ENCODE data around the gene COLEC12. TPM values are rescaled to one million over a fixed set of nuclear protein-coding genes. Genes with fewer than 3 reads are reported as not detected.
"Not testable (repeated sequence)": the region's sequence is repeated elsewhere in the genome, so short reads cannot be mapped to it uniquely, and the experiment has no call there.

The COLEC12 gene
- total RNA-seq, 6 experiments from 2014 or later, result 0.05 to 0.21 (median 0.15) TPM; not detected in 1

- Mint-ChIP-seq H3K4me3 (no peak overlapping the region), H3K9me3 (no peaks in the 10 kb centered on the region)
- DNase-seq, result no peak
Measured at GRCh38 chr18:297936-298335, 202.6 kb downstream of the COLEC12 start.

GRCh38 chr18:295756-296490, 204.6 kb downstream of the COLEC12 start:
- H3K4me1 Mint-ChIP-seq (ENCODE audit: low read depth), result no peaks in the 10 kb centered on the region
- TF ChIP-seq CTCF (IDR thresholded peaks at IDR 0.05), result no peak
- no peak overlapping the region for H3K27ac Mint-ChIP-seq
- no peak for DNase-seq
- H3K36me3 Mint-ChIP-seq (ENCODE audit: low read depth), result no peaks in the 10 kb centered on the region
- H3K27me3 Mint-ChIP-seq (ENCODE audit: insufficient read depth), result peaks cover 56% of the 10 kb centered on the region
- H3K4me3 Mint-ChIP-seq, result no peak overlapping the region
- H3K9me3 Mint-ChIP-seq, result no peaks in the 10 kb centered on the region

More at GRCh38 chr18:297936-298335, 202.6 kb downstream of the COLEC12 start:
- Mint-ChIP-seq H3K27me3 (ENCODE audit: insufficient read depth) (peaks cover 56% of the 10 kb centered on the region), H3K36me3 (ENCODE audit: low read depth) (no peaks in the 10 kb centered on the region), H3K4me1 (ENCODE audit: low read depth) (no peaks in the 10 kb centered on the region), H3K27ac (no peak overlapping the region)
- TF ChIP-seq CTCF (IDR thresholded peaks at IDR 0.05), result no peak

- H3K4me3 Mint-ChIP-seq, result no peak overlapping the region
- TF ChIP-seq CTCF (IDR thresholded peaks at IDR 0.05), result no peak
- H3K27ac Mint-ChIP-seq, result no peak overlapping the region
- H3K4me1 Mint-ChIP-seq (ENCODE audit: low read depth), result no peaks in the 10 kb centered on the region
- H3K27me3 Mint-ChIP-seq (ENCODE audit: insufficient read depth), result peaks cover 61% of the 10 kb centered on the region
- DNase-seq, result no peak
- H3K36me3 Mint-ChIP-seq (ENCODE audit: low read depth), result no peaks in the 10 kb centered on the region
- H3K9me3 Mint-ChIP-seq, result no peaks in the 10 kb centered on the region
Measured at GRCh38 chr18:294566-294965, 205.9 kb downstream of the COLEC12 start.

GRCh38 chr18:293536-293935, 207.0 kb downstream of the COLEC12 start:
- no peaks in the 10 kb centered on the region for H3K4me1 Mint-ChIP-seq (ENCODE audit: low read depth)
- H3K36me3 Mint-ChIP-seq (ENCODE audit: low read depth), result no peaks in the 10 kb centered on the region
- no peak overlapping the region for H3K4me3 Mint-ChIP-seq
- H3K9me3 Mint-ChIP-seq, result no peaks in the 10 kb centered on the region
- H3K27ac Mint-ChIP-seq, result no peak overlapping the region
- TF ChIP-seq CTCF (IDR thresholded peaks at IDR 0.05), result peak; percentile 16; the same call in 1 of the 2 replicates
- peaks cover 62% of the 10 kb centered on the region for H3K27me3 Mint-ChIP-seq (ENCODE audit: insufficient read depth)
- peak; percentile 4 for DNase-seq

GRCh38 chr18:292271-292670, 208.2 kb downstream of the COLEC12 start:
- peak; percentile 66 for TF ChIP-seq CTCF (IDR thresholded peaks at IDR 0.05)
- no peaks in the 10 kb centered on the region for H3K4me1 Mint-ChIP-seq (ENCODE audit: low read depth)
- no peak overlapping the region for H3K4me3 Mint-ChIP-seq
- no peaks in the 10 kb centered on the region for H3K9me3 Mint-ChIP-seq
- H3K27ac Mint-ChIP-seq, result no peak overlapping the region
- no peaks in the 10 kb centered on the region for H3K36me3 Mint-ChIP-seq (ENCODE audit: low read depth)
- no peak for DNase-seq
- peaks cover 54% of the 10 kb centered on the region for H3K27me3 Mint-ChIP-seq (ENCODE audit: insufficient read depth)

- DNase-seq; H3K27ac Mint-ChIP-seq; H3K4me1 Mint-ChIP-seq (ENCODE audit: low read depth); H3K36me3 Mint-ChIP-seq (ENCODE audit: low read depth); H3K9me3 Mint-ChIP-seq; H3K4me3 Mint-ChIP-seq: not testable (repeated sequence)
- H3K27me3 Mint-ChIP-seq (ENCODE audit: insufficient read depth), result peaks cover 32% of the 10 kb centered on the region
Measured at GRCh38 chr18:289970-290369, 210.5 kb downstream of the COLEC12 start.
